Endothelial cell of hepatic sinusoid (primary cell): ENCODE measurements around the gene LTBP1.
"Not testable (repeated sequence)": the region's sequence is repeated elsewhere in the genome, so short reads cannot be mapped to it uniquely, and the experiment has no call there.

Experiments used
- in situ Hi-C: cut with HindIII; loops from 2 replicates; pipeline ENCODE4 v1.10.0; 2017; ENCODE audit warnings: low sequenced_read_pairs

The LTBP1 gene

GRCh38 chr2:33134086-33134771, 187.5 kb downstream of the LTBP1 start:
- in situ Hi-C loops: no loop called here

DNA sequence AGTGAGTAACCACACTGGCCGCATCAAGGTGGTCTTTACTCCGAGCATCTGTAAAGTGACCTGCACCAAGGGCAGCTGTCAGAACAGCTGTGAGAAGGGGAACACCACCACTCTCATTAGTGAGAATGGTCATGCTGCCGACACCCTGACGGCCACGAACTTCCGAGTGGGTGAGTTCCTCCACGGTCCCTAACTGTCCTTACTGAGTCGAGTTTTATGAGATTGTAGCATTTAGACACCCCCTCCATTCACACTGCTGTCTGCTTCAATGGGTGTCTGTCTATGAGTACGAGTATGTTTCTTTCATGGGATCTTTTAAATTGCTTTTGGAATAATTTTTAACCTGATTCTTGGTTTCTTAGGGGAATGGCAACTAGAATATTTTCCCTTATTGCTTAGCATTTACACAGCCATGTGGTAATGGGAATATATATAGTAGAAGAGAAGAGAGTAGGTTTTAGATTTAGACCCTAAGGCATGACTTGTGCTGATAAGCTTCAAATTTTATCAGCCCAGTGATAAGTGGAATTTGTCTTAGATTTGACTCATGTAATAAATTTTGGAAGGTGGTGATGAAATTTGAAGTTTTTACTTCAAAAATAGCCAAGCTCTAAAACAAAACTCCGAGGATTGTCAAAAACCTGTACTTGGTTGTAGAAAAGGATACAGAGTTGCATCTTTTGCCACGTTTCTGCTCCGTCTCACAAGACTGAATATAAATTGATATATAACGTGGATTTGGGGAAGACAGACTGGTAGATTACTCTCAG, 188.2 kb downstream of the LTBP1 start:
- in situ Hi-C loops: no loop called here

- in situ Hi-C loops: no loop called here
Observed at GRCh38 chr2:33135645-33136044, 188.9 kb downstream of the LTBP1 start.

DNA sequence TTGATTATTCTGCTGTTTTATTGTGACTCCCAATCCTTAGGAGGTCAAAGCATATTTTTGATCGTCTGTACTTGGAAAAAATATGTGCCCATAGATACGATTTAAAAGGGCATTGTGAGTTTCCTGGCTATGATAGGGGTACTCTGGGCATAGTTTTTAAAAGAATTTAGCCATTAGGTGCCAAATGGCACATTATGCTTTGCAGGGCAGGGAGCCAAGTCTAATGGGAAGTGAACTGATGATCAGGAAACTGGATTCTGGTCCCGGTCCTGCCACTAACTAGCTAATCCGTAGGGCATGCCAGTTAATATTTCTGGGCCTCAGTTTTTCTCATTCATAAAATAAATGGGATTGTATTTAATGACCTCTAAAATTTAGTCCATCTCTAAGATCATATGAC, 189.3 kb downstream of the LTBP1 start:
- in situ Hi-C loops: no loop called here

DNA sequence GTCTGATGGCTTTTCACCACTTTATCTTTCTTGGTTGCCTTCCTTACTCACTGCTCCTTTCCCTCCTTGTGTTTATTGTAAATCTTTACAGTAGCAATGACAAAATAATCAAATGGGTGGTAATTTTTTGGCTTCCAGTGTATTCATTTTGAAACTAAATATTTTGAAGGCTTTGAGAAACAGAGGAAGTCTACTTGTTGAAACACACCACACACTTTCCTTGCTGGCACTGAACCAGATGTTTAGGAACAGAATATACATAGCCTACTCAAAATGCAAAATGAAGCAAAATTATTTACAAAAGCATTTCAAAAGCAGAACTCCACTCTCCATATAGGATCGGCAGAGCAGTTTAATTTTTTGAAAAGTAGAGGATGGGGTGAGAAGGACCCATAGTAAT, 189.8 kb downstream of the LTBP1 start:
- in situ Hi-C loops: no loop called here

DNA sequence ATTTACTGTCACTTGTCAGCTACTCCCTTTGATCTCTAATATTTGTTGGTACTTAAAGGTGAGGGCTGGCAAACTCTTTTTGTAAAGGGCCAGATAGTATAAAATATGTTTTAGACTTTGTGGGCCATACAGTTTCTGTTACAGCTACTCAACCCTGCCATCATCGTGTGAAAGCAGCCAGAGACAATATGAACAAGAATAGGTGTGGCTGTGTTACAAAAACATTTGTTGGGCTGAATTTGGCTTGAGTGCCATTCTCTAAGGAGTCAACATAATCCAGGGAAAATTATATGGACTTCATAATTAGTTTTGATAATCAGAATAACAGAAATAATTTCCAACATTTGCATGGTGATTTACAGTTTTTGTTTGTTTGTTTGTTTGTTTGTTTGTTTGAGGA, 190.6 kb downstream of the LTBP1 start:
- in situ Hi-C loops: no loop called here

DNA sequence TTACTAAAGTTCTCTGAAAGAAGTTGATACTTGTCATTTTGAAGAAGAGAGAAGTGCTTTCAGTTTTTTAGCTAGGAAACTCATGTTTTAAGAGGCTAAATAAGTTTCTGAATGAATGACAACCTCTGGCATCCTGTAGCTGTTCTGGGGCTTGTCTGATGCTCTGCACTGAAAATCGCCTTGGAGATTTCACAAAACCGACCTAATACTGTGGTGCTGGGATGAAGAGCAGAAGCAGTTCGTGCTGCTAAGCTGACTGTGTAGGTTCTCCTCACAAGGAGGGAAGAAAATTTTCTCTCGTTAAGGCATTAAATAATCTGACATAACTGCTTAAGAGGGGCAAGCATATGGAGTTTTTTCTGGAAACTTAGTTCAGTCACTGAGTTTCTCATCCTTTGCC, 193.2 kb downstream of the LTBP1 start:
- in situ Hi-C loops: no loop called here

GRCh38 chr2:33141476-33141875, 194.7 kb downstream of the LTBP1 start:
- in situ Hi-C loops: no loop called here

DNA sequence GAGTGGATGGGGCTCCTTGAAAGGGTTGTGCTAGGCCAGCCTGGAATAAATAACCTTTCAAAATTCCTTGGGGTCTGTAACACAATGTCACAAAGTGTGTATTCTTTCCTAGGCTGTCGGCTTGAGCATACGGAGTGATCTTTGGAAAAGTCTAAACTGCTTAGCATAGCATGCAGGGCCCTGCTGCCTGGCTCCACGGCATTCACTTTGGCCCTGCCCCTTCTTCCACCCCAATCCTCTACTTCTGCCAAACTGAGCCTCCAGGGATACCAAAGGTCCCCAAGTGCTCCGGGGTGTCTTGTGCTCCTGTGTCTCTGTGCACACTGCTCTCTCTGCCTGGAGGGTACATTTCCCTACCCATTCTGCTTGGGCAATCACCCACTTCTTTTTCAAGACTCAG, 196.1 kb downstream of the LTBP1 start:
- in situ Hi-C loops: no loop called here

DNA sequence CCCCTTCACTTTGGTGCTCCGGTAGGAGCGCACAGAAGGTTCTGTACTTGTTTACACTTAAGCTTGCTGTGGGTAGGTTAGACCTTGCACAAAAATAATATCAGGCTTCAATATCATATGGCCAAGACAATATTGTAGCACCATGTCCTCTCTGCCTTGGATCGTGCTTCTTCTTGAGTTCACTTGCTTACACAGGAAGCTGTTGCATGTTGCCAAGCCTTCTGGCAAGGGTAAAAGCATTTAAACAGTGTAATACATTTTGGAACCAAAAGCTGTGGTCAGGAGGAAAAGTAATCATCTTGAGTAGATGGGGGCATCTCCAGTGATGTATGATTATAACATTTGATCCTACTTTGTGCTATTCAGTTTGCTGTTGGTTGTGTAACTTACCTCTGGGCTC, 197.5 kb downstream of the LTBP1 start:
- in situ Hi-C loops: no loop called here

DNA sequence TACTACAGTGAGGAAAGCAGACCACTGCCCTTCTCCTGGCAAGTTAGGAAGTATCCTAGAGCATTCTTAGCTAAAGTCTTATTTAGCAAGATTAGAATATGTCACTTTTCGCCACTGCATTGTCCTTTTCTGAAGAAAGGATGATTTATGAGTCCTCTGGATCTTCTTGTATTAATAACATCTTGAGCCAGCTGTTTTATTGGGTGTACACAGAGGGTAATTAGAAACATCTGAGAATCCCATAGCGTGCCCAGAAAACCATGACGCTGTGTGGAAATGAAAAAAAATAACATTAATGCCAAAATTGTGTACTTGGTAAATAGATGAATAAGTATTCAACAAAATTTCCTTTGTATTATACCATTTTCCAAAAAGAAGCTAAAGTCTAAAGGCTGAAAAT, 198.7 kb downstream of the LTBP1 start:
- in situ Hi-C loops: no loop called here

DNA sequence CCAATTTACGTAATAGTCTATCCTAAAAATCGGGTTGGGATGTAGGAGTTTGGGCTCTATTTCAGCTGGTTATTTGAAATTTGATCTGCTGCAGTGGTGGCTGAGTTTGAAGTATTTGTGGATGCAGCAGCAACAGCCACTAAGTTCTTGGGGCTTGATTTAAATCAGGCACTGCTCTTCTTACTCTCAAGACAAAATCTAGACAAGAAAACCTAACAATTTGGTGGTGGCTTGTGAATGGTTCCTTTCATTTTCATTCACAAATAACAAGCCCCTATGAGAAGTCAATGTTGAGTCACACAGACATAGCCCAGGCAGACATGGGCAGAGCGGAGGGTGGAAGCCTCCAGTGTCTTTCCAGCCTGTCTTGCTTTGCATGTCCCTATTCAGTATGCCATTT, 199.3 kb downstream of the LTBP1 start:
- in situ Hi-C loops: no loop called here

DNA sequence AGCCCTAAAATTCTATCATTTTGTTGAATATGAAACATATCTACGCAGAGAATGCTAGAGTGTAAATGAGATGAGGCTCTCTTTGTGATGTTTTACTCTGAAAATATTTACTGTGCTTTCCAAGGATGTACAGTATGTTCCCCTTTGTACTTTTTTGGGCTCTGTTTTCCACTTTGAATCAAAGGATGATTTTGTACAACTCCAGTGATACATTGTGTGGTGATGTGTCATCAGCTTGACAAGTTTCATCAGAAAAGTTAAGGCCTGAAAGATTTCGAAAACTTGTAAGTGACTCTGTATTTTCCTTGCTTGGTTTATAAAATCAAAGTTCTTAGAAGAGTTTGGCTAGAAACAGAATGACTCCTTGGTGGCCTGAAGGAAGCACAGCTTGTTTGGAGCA, 206.3 kb downstream of the LTBP1 start:
- in situ Hi-C loops: no loop called here

DNA sequence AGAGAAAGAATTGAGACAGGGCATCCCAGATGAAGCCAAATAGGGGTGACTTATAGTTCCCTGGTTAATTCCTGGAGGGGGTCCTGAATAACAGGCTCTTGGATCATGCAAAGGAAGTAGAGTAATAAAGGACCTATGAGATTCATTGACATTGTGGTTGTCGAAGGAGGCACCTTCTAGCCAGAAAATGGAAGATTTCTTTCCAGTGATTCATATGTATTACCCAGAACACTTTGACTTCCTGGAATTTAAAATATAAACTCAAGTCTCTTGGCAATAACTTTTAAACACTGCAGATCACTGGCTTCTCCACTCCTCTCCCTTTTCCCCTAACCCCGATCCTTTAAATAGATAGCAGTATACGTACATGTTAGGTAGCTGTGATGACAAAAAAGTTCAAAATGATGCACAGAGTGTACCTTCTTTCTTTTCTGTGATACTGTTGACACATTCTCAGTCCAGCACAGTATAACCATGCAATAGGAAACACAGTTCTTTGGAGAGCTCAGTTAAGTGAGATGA, 211.8 kb downstream of the LTBP1 start:
- in situ Hi-C loops: no loop called here

DNA sequence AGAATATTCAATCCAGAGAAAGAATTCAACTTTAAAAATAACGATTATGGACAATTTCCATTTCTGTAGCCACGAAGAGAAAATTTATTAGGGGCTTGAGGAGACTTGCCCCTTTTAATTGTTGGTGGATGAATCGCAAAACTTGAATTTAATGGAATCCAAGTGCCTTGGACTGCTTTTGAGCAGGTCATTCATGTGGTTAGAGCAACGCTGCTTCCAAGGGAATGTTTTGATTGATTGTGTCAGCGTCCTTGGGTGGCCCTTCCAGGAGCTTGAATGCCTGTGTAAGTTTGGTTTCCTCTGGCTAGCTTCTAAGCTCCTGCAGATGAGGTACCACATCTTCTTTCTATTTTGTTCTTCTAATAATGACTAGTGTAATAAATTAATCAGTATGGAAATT, 213.4 kb downstream of the LTBP1 start:
- in situ Hi-C loops: no loop called here

DNA sequence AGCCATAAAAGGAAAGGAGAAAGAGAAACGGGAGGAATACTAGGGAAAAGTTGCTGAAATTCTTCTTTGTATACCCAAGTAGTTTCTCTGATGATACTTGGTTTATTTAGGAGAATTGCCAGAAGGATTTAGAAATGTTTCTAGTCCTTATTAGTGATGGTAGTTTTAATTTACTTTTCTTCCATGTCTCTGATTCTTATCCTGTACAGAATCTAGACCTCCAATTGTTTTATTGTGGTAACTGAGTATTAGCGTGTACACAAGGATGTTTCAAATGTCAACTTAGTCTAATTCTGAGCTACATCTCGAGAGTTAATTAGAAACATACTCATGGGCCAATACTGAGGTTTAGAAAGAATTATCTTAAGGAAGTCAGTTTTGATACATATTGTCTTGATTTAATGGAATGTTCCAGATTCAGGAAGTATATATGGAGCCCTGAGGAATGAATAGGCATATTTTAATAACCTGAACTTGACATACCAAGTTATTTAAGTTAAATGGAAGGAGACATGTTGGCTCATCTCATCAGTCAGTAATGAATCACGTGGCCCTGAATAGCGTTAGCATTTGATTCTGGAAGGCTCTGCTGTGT, 219.6 kb downstream of the LTBP1 start:
- in situ Hi-C loops: no loop called here

GRCh38 chr2:33167622-33168245, 221.0 kb downstream of the LTBP1 start:
- in situ Hi-C loops: no loop called here

- in situ Hi-C loops: no loop called here
Observed at GRCh38 chr2:33168425-33168824, 221.7 kb downstream of the LTBP1 start.

DNA sequence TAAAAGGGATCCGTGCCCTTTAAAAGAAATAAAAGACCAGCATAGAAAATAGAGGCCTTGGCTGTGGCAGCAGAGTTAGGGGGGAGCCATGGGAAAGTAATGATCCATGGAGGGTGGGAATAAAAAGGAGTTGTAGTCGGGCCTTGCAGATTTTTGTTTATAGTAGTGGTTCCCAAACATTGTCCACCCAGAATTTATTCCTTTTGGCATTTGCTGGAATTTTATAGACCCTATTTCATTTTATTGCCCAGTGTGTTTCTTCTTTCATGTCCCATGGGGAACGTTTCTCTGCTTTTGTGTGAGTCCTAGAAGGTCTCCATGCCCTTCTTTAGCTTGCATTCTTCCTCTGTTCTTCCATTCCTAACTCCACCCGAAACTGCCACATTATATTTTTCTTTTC, 222.2 kb downstream of the LTBP1 start:
- in situ Hi-C loops: no loop called here

DNA sequence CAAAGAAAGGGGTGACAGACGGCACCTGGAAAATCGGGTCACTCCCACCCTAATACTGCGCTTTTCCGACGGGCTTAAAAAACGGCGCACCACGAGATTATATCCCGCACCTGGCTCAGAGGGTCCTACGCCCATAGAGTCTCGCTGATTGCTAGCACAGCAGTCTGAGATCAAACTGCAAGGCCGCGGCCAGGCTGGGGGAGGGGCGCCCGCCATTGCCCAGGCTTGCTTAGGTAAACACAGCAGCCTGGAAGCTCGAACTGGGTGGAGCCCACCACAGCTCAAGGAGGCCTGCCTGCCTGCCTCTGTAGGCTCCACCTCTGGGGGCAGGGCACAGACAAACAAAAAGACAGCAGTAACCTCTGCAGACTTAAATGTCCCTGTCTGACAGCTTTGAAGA, 223.5 kb downstream of the LTBP1 start:
- in situ Hi-C loops: not testable (repeated sequence)

DNA sequence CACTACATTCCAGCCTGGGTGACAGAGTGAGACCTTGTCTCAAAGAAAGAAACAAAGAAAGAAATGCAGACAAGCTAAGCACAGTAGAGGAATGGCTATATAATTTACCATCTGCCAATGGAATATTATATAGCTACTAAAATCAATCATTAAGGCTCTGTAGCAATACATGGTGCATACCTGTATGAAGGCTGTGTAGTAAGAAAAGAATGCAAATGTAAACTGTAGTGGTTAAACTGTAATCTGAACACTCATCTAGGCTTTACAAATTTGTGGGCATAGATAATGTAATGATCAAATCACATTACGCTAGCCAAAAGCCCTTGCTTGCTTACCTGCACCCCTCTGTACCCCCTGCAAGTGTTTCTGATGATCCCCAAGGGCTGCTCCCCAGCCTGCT, 230.9 kb downstream of the LTBP1 start:
- in situ Hi-C loops: no loop called here

- in situ Hi-C loops: no loop called here
Observed at GRCh38 chr2:33178209-33178608, 231.5 kb downstream of the LTBP1 start.
